Keratinocyte (primary cell): ENCODE measurements around the gene ZACN. TPM values are rescaled to one million over a fixed set of nuclear protein-coding genes. Genes with fewer than 3 reads are reported as not detected.

Experiments
- DNase-seq: peaks from one replicate; pipeline ENCODE4 v3.0.0-alpha.2; 2011; ENCODE audit warnings: low read depth, missing footprints, low spot score
- FAIRE-seq: peaks from 2 replicates; lab custom pipeline; 2011; peaks lifted over from hg19 to GRCh38; lab: Jason Lieb, UNC
- H2AFZ ChIP-seq: 2 replicates; pipeline ENCODE4 v1.6.0; 2012; ENCODE audit warnings: low read length, control low read depth, inconsistent platforms; ENCODE audit not compliant: control insufficient read depth
- H3K27ac ChIP-seq: 2 replicates; pipeline ENCODE4 v1.5.1; 2011; ENCODE audit warnings: low read length; ENCODE audit not compliant: control insufficient read depth, insufficient read depth
- H3K27me3 ChIP-seq: 3 replicates; pipeline ENCODE4 v1.6.0; 2011; ENCODE audit warnings: low read length; ENCODE audit not compliant: control insufficient read depth, insufficient read depth; ENCODE audit errors: extremely low read depth
- H3K36me3 ChIP-seq, 2 experiments: 2 replicates in 1 of 2; 3 replicates in 1 of 2; pipeline ENCODE4 v1.5.1; 2011; ENCODE audit warnings: low read length in 2 of 2, mild to moderate bottlenecking in 1 of 2; ENCODE audit not compliant: control insufficient read depth in 2 of 2, insufficient read depth in 2 of 2; ENCODE audit errors: extremely low read depth in 1 of 2
- H3K4me1 ChIP-seq: 3 replicates; pipeline ENCODE4 v1.5.1; 2011; ENCODE audit warnings: low read length; ENCODE audit not compliant: control insufficient read depth, insufficient read depth; ENCODE audit errors: extremely low read depth
- H3K4me2 ChIP-seq: 3 replicates; pipeline ENCODE4 v1.6.0; 2011; ENCODE audit warnings: low read depth, low read length; ENCODE audit not compliant: control insufficient read depth, insufficient read depth; ENCODE audit errors: extremely low read depth
- H3K4me3 ChIP-seq, 3 experiments: fragments of 200-600 bp in 1 of 3; sonication (generic) in 1 of 3; 2 replicates in 2 of 3; 3 replicates in 1 of 3; pipeline ENCODE4 v1.5.1; 2011 to 2016; ENCODE audit warnings: low read length in 3 of 3, mild to moderate bottlenecking in 3 of 3, control low read depth in 2 of 3, inconsistent platforms in 1 of 3, low read depth in 1 of 3, mixed read lengths in 1 of 3, mixed run types in 1 of 3, moderate library complexity in 1 of 3; ENCODE audit not compliant: control insufficient read depth in 2 of 3, insufficient read depth in 2 of 3; ENCODE audit errors: extremely low read depth in 1 of 3
- H3K79me2 ChIP-seq: 2 replicates; pipeline ENCODE4 v1.6.0; 2012; ENCODE audit warnings: low read length; ENCODE audit not compliant: control insufficient read depth, insufficient read depth
- H3K9ac ChIP-seq: 3 replicates; pipeline ENCODE4 v1.6.0; 2011; ENCODE audit warnings: low read length; ENCODE audit not compliant: control insufficient read depth, insufficient read depth; ENCODE audit errors: extremely low read depth
- H3K9me1 ChIP-seq: 3 replicates; pipeline ENCODE4 v1.6.0; 2011; ENCODE audit warnings: low read length; ENCODE audit not compliant: control insufficient read depth, insufficient read depth; ENCODE audit errors: extremely low read depth
- H3K9me3 ChIP-seq: 2 replicates; pipeline ENCODE4 v1.5.1; 2012; ENCODE audit warnings: low read depth, low read length; ENCODE audit not compliant: control insufficient read depth
- H4K20me1 ChIP-seq: 3 replicates; pipeline ENCODE4 v1.6.0; 2011; ENCODE audit warnings: low read length; ENCODE audit not compliant: control insufficient read depth, insufficient read depth; ENCODE audit errors: extremely low read depth
- EZH2 ChIP-seq: IDR thresholded peaks from one replicate; pipeline ENCODE4 v1.6.1; 2012; ENCODE audit warnings: inconsistent platforms, mild to moderate bottlenecking, low read length, moderate library complexity
- dilution Hi-C: fragments of 300-500 bp; cut with MboI; formaldehyde crosslinking; loops from one replicate; pipeline ENCODE4 v1.7.0; 2020; ENCODE audit warnings: low sequenced_read_pairs; ENCODE audit not compliant: extremely low pct_ligation_motif_present
- polyA plus RNA-seq, 5 experiments: library from polyadenylated mRNA; depleted of rRNA in 3 of 5; stranded (reverse) in 3 of 5; stranded (forward) in 1 of 5; unstranded in 1 of 5; fragments of >200 nt; gene quantifications; 1 replicate in 1 of 5; 2 replicates in 3 of 5; 3 replicates in 1 of 5; pipeline versions ENCODE4 v1.2.1 to v1.2.3, GENCODE V29; 2011 to 2012; ENCODE audit warnings: missing spikeins in 2 of 5, low read depth in 1 of 5, low replicate concordance in 1 of 5
- TF ChIP-seq, protein P1 (sequence below), 3 experiments: IDR thresholded peaks in 1 of 3; conservative IDR thresholded peaks in 1 of 3; optimal IDR thresholded peaks in 1 of 3; 2 replicates in 2 of 3; 3 replicates in 1 of 3; pipeline versions ENCODE3 to v1.5.1; 2011; ENCODE audit warnings: low read length in 3 of 3, mild to moderate bottlenecking in 3 of 3, moderate library complexity in 2 of 3, control low read depth in 1 of 3, inconsistent platforms in 1 of 3; ENCODE audit not compliant: insufficient read depth in 2 of 3; ENCODE audit errors: extremely low read depth in 1 of 3

ZACN gene
- polyA plus RNA-seq, 1 donor (not counting 4 experiments of a cell fraction or from before 2014, with no cell fraction given), result not detected

DNA sequence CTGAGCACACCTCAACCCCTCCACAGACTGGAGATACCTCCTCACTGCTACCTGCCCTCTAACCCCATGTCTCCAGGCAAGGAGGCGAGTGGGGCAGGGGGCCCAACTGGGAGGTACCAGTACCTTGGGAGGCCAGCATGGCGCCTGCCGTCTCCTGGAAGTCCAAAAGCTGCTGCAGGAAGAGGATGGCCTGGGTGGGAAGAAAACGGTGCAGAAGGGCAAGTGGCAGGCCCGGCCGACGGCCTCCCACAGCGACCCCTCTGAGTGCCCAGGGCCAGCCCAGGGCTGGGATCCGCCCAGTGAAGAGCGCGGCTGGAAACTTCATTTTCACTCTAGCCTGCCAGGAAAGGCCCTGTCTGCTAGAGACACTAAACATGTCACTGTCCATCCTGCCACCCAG is 8.5 kb downstream of the ZACN start:
- no peaks in the 10 kb centered on the region for H3K79me2 ChIP-seq
- FAIRE-seq, result no peak
- no peaks in the 10 kb centered on the region for H4K20me1 ChIP-seq
- H3K36me3 ChIP-seq, result peaks cover 38 to 60% of the 10 kb centered on the region in 2 experiments
- H3K4me1 ChIP-seq, result no peaks in the 10 kb centered on the region
- no peaks in the 10 kb centered on the region for H3K27me3 ChIP-seq
- no peak overlapping the region for H3K4me3 ChIP-seq
- no peak for TF ChIP-seq EZH2
- TF ChIP-seq, protein P1, sequence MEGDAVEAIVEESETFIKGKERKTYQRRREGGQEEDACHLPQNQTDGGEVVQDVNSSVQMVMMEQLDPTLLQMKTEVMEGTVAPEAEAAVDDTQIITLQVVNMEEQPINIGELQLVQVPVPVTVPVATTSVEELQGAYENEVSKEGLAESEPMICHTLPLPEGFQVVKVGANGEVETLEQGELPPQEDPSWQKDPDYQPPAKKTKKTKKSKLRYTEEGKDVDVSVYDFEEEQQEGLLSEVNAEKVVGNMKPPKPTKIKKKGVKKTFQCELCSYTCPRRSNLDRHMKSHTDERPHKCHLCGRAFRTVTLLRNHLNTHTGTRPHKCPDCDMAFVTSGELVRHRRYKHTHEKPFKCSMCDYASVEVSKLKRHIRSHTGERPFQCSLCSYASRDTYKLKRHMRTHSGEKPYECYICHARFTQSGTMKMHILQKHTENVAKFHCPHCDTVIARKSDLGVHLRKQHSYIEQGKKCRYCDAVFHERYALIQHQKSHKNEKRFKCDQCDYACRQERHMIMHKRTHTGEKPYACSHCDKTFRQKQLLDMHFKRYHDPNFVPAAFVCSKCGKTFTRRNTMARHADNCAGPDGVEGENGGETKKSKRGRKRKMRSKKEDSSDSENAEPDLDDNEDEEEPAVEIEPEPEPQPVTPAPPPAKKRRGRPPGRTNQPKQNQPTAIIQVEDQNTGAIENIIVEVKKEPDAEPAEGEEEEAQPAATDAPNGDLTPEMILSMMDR (optimal IDR thresholded peaks at IDR 0.05 in 1 of 3, IDR thresholded peaks at IDR 0.05 in 1 of 3, conservative IDR thresholded peaks at IDR 0.05 in 1 of 3; ENCODE audit: extremely low read depth in 1 of 3, insufficient read depth in 2 of 3, low read length in 3 of 3), result no peak
- no peaks in the 10 kb centered on the region for H3K9me1 ChIP-seq
- H2AFZ ChIP-seq, result no peak overlapping the region
- dilution Hi-C loops, result no loop called here
- no peak for DNase-seq
- no peaks in the 10 kb centered on the region for H3K9me3 ChIP-seq
- no peak overlapping the region for H3K9ac ChIP-seq
- no peak overlapping the region for H3K27ac ChIP-seq
- no peak overlapping the region for H3K4me2 ChIP-seq

DNA sequence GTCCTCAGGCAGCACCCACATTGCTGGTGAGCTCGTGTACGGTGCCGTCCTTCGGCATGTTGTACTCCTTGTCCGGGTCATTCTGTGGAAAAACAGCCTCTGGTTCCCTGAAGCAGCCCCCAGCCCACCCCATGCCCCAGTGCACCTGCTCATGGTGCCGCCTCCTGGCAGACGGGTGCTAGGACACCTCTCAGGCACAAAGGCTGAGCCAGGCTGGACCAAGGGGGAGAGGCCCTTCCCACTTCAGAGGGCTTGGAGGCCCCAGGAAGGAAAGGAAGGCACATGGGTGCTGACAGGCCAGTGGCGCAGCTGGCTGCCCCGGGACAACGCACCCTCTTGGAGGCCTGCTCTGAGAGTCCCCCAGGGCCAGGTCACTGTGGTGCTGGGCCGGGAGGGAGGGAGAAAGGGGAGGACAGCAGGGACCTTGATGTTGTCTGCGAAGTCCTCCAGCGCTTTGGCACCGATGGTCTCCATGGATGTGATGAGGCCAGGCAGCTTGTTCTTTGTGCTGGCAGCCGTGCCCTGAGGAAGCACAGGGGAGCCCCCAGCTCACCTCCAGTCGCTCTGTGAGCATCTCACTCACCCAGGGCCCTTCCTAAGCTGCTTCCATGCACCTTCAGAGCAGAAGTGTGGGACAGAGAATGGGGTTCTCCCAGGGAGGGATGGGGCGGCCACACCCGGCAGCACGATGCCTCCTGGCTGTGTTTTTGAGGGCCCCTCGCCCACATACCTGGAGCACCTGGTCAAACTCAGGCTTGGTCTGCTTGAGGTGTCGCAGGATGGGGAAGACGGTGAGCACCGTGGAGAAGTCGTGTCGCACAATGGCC is 9.3 kb downstream of the ZACN start:
- no peaks in the 10 kb centered on the region for H3K79me2 ChIP-seq
- no peak overlapping the region for H3K4me3 ChIP-seq
- no peak overlapping the region for H3K9ac ChIP-seq
- no peak overlapping the region for H3K27ac ChIP-seq
- no peaks in the 10 kb centered on the region for H4K20me1 ChIP-seq
- dilution Hi-C loops, result no loop called here
- FAIRE-seq (no peak), DNase-seq (no peak)
- no peaks in the 10 kb centered on the region for H3K9me1 ChIP-seq
- TF ChIP-seq EZH2, result no peak
- TF ChIP-seq, protein P1 (optimal IDR thresholded peaks at IDR 0.05 in 1 of 3, IDR thresholded peaks at IDR 0.05 in 1 of 3, conservative IDR thresholded peaks at IDR 0.05 in 1 of 3; ENCODE audit: extremely low read depth in 1 of 3, insufficient read depth in 2 of 3, low read length in 3 of 3), result peak in 1 of 3 experiments; percentile 12
- no peaks in the 10 kb centered on the region for H3K4me1 ChIP-seq
- H2AFZ ChIP-seq, result no peak overlapping the region
- no peaks in the 10 kb centered on the region for H3K9me3 ChIP-seq
- H3K27me3 ChIP-seq, result no peaks in the 10 kb centered on the region
- H3K36me3 ChIP-seq, result peaks cover 38 to 56% of the 10 kb centered on the region in 2 experiments
- H3K4me2 ChIP-seq, result no peak overlapping the region
